Right lobe of liver (tissue), 6 donors: ENCODE data around the gene SLC50A1. TPM values are rescaled to one million over a fixed set of nuclear protein-coding genes. Genes with fewer than 3 reads are reported as not detected.
A peak's percentile ranks its signal among the peaks of the same experiment; 100 is the strongest.

ENCODE experiments used
- ATAC-seq, 4 donors: fragments of 200-7000 bp; cut with Tn5 transposase; one replicate each; pipeline ENCODE4 v1.9.1; 2020; ENCODE audit warnings: mild to moderate bottlenecking in 4 of 4, moderate library complexity in 4 of 4
- DNase-seq, 3 donors: peaks; one replicate each; pipeline ENCODE4 v3.0.0-alpha.2; 2020
- H3K27ac ChIP-seq, 3 donors: fragments of 200-600 bp; one replicate each; pipeline ENCODE4 v1.8.0; 2022
- H3K27me3 ChIP-seq, 2 donors: fragments of 200-600 bp; one replicate each; pipeline ENCODE4 v1.8.0; 2022
- H3K36me3 ChIP-seq, 4 donors: fragments of 200-600 bp; sonication (generic) in 1 of 4; one replicate each; pipeline versions ENCODE4 v1.5.1 to v1.8.0; 2017 to 2022; ENCODE audit warnings: control low read depth in 1 of 4
- H3K4me1 ChIP-seq, 4 donors: fragments of 200-600 bp; sonication (generic) in 1 of 4; one replicate each; pipeline versions ENCODE4 v1.5.1 to v1.8.0; 2017 to 2022; ENCODE audit warnings: control low read depth in 1 of 4
- H3K4me3 ChIP-seq, 3 donors: fragments of 200-600 bp; one replicate each; pipeline ENCODE4 v1.8.0; 2022
- H3K9me3 ChIP-seq, 4 donors: fragments of 200-600 bp; sonication (generic) in 1 of 4; one replicate each; pipeline versions ENCODE4 v1.5.1 to v1.8.0; 2017 to 2022; ENCODE audit warnings: control low read depth in 1 of 4
- POLR2A ChIP-seq: fragments of 450-650 bp; IDR thresholded peaks from one replicate; pipeline ENCODE4 v1.6.1; 2017; ENCODE audit warnings: antibody characterized with exemption, mild to moderate bottlenecking
- WGBS: methylation state at CpG from one replicate; pipeline ENCODE4 v1.1.6; 2018; ENCODE audit warnings: low coverage, low lambda C conversion rate; ENCODE audit not compliant: insufficient coverage; ENCODE audit errors: missing lambda C conversion rate; 5-methylcytosine and 5-hydroxymethylcytosine counted together
- intact Hi-C, 2 donors: fragments of 100-400 bp; cut with DNase I; formaldehyde crosslinking; loops; one replicate each; pipeline versions ENCODE4 v1.11.2 to v1.14.1; 2022
- total RNA-seq, 6 experiments: library from RNA; depleted of rRNA in 2 of 6; stranded (reverse); fragments of >200 nt in 2 of 6; fragmentation: NEBNext Ultra II Directional in 3 of 6; extraction: Animal tissue kit (Norgen Biotek cat#: 25700) in 3 of 6; gene quantifications; one replicate each; pipeline versions ENCODE4 v1.1.0 to v1.2.4, GENCODE V29; 2016 to 2023
- TF ChIP-seq, protein P1 (sequence below), 4 donors: fragments of 200-600 bp in 3 of 4; fragments of 450-650 bp in 1 of 4; IDR thresholded peaks; one replicate each; pipeline versions ENCODE4 v1.5.1 to v1.8.0; 2016 to 2022; ENCODE audit warnings: antibody characterized with exemption in 4 of 4, mild to moderate bottlenecking in 2 of 4
- donor health status: DM: no; HTN: yes; CAD: no.
- donor health status: DM: no; HTN: no; CAD: no.
- donor health status: DM: no; HTN: no; CAD: no.
- donor health status: DM: no; HTN: yes; CAD: no.
- donor health status: DM: no; HTN: yes; CAD: no.

The SLC50A1 gene
- total RNA-seq, 6 experiments from 2014 or later: 16.2 to 28.1 (median 24.4) TPM

GRCh38 chr1:155184835-155185782, 49.5 kb downstream of the SLC50A1 start:
- peak; percentile 59 to 80 (median 68) for ATAC-seq

GRCh38 chr1:155185783-155186066, 50.1 kb downstream of the SLC50A1 start:
- Histone ChIP-seq H3K4me1 (no peaks in the 10 kb centered on the region), H3K36me3 (no peaks in the 10 kb centered on the region), H3K9me3 (no peaks in the 10 kb centered on the region), H3K27ac (no peak overlapping the region), H3K4me3 (no peak overlapping the region), H3K27me3 (no peaks in the 10 kb centered on the region)
- WGBS: 71% methylated on average over 4 of the region's 6 CpGs
- no peak for TF ChIP-seq POLR2A
- TF ChIP-seq, protein P1, sequence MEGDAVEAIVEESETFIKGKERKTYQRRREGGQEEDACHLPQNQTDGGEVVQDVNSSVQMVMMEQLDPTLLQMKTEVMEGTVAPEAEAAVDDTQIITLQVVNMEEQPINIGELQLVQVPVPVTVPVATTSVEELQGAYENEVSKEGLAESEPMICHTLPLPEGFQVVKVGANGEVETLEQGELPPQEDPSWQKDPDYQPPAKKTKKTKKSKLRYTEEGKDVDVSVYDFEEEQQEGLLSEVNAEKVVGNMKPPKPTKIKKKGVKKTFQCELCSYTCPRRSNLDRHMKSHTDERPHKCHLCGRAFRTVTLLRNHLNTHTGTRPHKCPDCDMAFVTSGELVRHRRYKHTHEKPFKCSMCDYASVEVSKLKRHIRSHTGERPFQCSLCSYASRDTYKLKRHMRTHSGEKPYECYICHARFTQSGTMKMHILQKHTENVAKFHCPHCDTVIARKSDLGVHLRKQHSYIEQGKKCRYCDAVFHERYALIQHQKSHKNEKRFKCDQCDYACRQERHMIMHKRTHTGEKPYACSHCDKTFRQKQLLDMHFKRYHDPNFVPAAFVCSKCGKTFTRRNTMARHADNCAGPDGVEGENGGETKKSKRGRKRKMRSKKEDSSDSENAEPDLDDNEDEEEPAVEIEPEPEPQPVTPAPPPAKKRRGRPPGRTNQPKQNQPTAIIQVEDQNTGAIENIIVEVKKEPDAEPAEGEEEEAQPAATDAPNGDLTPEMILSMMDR (IDR thresholded peaks at IDR 0.05): no peak
- intact Hi-C loops: no loop called here
- DNase-seq (peak in 1 of 3 donors; percentile 13), ATAC-seq (no peak)

More at GRCh38 chr1:155184835-155185782, 49.5 kb downstream of the SLC50A1 start:
- Histone ChIP-seq H3K27ac (no peak overlapping the region), H3K4me3 (no peak overlapping the region), H3K27me3 (no peaks in the 10 kb centered on the region), H3K36me3 (no peaks in the 10 kb centered on the region), H3K4me1 (no peaks in the 10 kb centered on the region), H3K9me3 (no peaks in the 10 kb centered on the region)
- TF ChIP-seq POLR2A: no peak
- TF ChIP-seq, protein P1 (IDR thresholded peaks at IDR 0.05): no peak
- intact Hi-C loops: no loop called here
- peak in 2 of 3 donors; percentile 47 to 59 for DNase-seq
- WGBS: 63% methylated on average over 9 of the region's 21 CpGs

- WGBS: 42% methylated on average over 5 of the region's 8 CpGs
Measured at GRCh38 chr1:155186067-155186793, 50.6 kb downstream of the SLC50A1 start.

GRCh38 chr1:155186794-155187455, 51.3 kb downstream of the SLC50A1 start:
- H3K4me3 ChIP-seq: no peak overlapping the region
- 62% methylated on average over 8 of the region's 14 CpGs for WGBS

More at GRCh38 chr1:155186067-155186793, 50.6 kb downstream of the SLC50A1 start:
- Histone ChIP-seq H3K4me1 (no peaks in the 10 kb centered on the region), H3K27ac (no peak overlapping the region), H3K27me3 (no peaks in the 10 kb centered on the region), H3K4me3 (no peak overlapping the region), H3K9me3 (no peaks in the 10 kb centered on the region), H3K36me3 (no peaks in the 10 kb centered on the region)
- ATAC-seq (no peak), DNase-seq (peak in 2 of 3 donors; percentile 2 to 35)
- TF ChIP-seq, protein P1 (IDR thresholded peaks at IDR 0.05): no peak
- TF ChIP-seq POLR2A: no peak
- intact Hi-C loops: no loop called here

More at GRCh38 chr1:155186794-155187455, 51.3 kb downstream of the SLC50A1 start:
- Histone ChIP-seq H3K4me1 (no peaks in the 10 kb centered on the region), H3K9me3 (no peaks in the 10 kb centered on the region), H3K36me3 (no peaks in the 10 kb centered on the region), H3K27me3 (no peaks in the 10 kb centered on the region), H3K27ac (no peak overlapping the region)
- TF ChIP-seq POLR2A: no peak
- TF ChIP-seq, protein P1 (IDR thresholded peaks at IDR 0.05): no peak
- intact Hi-C loops: no loop called here
- DNase-seq: peak in 2 of 3 donors; percentile 9 to 30
- no peak for ATAC-seq
